HG03095 (cell line): Measurements from ENCODE around the gene GPX6.
A peak's percentile ranks its signal among the peaks of the same experiment; 100 is the strongest.
"Not testable (repeated sequence)": the region's sequence is repeated elsewhere in the genome, so short reads cannot be mapped to it uniquely, and the experiment has no call there.

Source experiments
- ATAC-seq: cut with Tn5 transposase; IDR thresholded peaks from one replicate; pipeline ENCODE4 v1.9.1; 2021; ENCODE audit warnings: moderate library complexity; ENCODE audit not compliant: unreplicated experiment

GPX6 gene

GRCh38 chr6:28515676-28516075 lies at the start of gene GPX6:
Gene GPX6, minus strand, starts transcription at chr6:28515793. Its CDS starts 50 bp downstream, at chr6:28515743.
- no peak for ATAC-seq

- ATAC-seq: no peak
Observed at GRCh38 chr6:28563430-28564095, 48.0 kb upstream of the GPX6 start.

GRCh38 chr6:28558629-28559028 lies 43.0 kb upstream of the GPX6 start:
- ATAC-seq: no peak

GRCh38 chr6:28555136-28555535 lies 39.5 kb upstream of the GPX6 start:
- no peak for ATAC-seq

GRCh38 chr6:28553986-28554881 lies 38.6 kb upstream of the GPX6 start:
- no peak for ATAC-seq

GRCh38 chr6:28553384-28553985 lies 37.9 kb upstream of the GPX6 start:
- no peak for ATAC-seq

GRCh38 chr6:28551891-28552666 lies 36.5 kb upstream of the GPX6 start:
- ATAC-seq: no peak

GRCh38 chr6:28547003-28547402 lies 31.4 kb upstream of the GPX6 start:
- not testable (repeated sequence) for ATAC-seq

GRCh38 chr6:28545955-28546354 lies 30.4 kb upstream of the GPX6 start:
- no peak for ATAC-seq

GRCh38 chr6:28543651-28544610 lies 28.3 kb upstream of the GPX6 start:
- ATAC-seq: no peak

- ATAC-seq: peak; percentile 46
Observed at GRCh38 chr6:28542440-28543296, 27.1 kb upstream of the GPX6 start.

- ATAC-seq: no peak
Observed at GRCh38 chr6:28541996-28542395, 26.4 kb upstream of the GPX6 start.

- ATAC-seq: no peak
Observed at GRCh38 chr6:28537509-28538140, 22.0 kb upstream of the GPX6 start.

- ATAC-seq: no peak
Observed at GRCh38 chr6:28537065-28537464, 21.5 kb upstream of the GPX6 start.

- ATAC-seq: no peak
Observed at GRCh38 chr6:28534875-28535274, 19.3 kb upstream of the GPX6 start.

- no peak for ATAC-seq
Observed at GRCh38 chr6:28534306-28534705, 18.7 kb upstream of the GPX6 start.

- ATAC-seq: no peak
Observed at GRCh38 chr6:28531479-28532128, 16.0 kb upstream of the GPX6 start.

GRCh38 chr6:28530777-28531176 lies 15.2 kb upstream of the GPX6 start:
- ATAC-seq: no peak
